Measurements from ENCODE around the gene CLEC16A.

Gene CLEC16A

DNA sequence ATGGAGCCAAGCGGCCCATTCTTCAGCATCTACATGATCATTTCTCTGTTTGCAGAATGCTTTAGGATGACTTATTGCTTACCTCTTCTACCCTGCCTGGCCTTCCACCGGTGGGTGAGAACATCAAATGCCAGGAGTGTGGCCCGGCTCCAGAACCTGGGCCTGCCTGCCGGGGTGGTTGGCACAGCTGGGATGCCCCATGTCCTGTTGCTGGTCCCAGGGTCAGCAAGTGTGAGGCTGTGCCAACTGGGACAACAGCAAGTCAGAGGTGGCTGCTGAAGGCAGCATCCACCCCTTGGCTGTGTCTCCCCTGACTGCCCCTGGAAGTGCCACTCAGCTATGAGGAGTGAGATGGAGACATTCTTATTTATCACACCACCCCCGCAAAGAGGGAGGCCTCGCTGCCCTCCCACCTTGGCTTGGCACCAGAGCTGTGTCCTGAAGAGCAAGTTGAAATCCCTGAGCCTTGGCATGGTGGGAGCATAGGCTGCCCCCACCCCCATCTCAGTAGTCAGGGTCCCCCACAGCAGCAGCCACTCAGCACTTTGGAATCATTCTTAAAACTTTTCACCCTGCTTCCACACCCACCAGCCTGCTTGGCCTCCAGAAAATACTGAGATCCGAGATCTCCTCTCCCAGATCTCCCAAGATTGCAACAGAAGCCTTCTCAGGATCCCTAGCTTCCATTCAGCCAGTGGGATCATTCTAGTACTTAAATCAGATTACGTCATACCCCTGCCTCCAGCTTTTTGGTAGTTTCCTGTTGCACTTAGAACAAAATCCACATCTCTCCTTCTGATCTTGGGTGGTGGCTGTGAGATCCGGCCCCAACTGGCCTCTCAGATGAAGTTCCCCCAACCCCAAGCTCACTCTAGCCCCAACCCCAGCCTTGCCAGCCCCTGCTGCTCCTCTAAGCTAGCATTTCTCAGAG is 184.1 kb downstream of the CLEC16A start:
- DNase-seq: no peak

DNA sequence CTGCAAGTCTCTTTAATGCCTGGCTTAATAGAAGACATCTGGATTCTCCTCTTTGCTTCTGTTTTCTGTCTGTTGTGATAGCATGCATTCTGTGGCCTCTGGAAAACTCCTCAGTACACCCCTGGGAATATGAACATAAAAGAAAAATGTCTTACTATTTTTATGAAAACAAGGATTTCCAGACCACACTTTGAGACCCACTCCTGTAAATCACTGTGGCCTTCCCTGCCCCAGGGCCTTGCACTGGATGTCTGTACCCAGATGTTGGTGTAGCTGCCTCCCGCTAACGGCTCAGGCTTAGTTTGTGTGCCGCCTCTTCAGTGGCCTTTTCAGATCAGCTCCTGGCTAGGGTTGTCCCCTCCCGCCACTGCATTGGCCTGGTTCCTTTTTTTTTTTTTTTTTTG is 185.0 kb downstream of the CLEC16A start:
- no peak for DNase-seq

DNA sequence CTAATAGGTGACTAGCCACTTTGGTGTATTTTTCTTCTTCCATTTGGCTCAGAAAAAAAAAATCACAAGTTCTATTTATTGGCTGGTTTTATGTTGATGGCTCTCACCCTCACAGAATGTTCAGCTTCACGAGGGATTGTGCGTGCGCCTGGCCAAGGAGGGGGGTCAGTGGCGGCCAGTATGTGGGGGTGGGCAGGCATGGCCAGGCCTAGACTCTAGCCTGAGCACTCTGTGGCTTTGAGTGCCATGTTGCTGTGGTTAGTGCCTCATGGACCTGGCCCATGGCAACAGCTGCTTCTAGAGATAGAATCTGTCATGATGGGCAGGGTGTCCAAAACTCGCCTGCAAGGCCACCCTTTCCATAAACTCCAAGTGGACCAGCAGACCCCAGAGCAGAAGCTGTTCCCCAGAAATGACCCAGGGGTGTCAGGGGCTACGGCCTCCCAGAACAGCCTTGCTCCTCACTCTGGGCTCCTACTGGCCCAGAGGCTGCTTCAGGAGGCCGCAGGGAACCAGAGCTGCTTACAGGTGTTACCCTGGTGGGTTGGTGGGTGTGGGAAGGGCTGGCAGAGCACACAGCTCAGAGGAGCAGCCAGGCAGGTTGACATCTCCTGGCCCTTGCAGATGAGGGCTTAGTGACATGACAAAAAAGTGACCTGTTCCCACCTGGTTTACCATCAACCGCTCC is 186.8 kb downstream of the CLEC16A start:
- DNase-seq: no peak

DNA sequence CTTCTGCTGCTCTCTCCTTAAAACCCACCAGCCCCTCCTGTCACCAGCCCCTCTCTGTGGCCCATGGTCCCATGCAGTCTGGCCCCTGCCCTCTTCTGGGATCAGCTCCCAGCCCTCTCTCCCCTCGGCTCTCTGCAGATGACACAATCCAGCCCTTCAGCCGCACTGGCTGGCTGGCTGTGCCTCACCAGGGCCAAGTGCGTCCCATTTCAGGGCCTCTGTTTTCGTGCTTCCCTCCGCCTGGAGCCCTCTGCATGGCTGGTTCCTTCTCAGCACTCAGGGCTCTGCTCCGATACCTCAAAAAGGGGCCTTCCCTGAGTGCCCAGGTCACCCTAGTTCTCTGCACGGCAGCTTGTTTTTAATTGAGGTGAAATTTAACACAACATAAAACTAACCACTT is 187.3 kb downstream of the CLEC16A start:
- DNase-seq: no peak

DNA sequence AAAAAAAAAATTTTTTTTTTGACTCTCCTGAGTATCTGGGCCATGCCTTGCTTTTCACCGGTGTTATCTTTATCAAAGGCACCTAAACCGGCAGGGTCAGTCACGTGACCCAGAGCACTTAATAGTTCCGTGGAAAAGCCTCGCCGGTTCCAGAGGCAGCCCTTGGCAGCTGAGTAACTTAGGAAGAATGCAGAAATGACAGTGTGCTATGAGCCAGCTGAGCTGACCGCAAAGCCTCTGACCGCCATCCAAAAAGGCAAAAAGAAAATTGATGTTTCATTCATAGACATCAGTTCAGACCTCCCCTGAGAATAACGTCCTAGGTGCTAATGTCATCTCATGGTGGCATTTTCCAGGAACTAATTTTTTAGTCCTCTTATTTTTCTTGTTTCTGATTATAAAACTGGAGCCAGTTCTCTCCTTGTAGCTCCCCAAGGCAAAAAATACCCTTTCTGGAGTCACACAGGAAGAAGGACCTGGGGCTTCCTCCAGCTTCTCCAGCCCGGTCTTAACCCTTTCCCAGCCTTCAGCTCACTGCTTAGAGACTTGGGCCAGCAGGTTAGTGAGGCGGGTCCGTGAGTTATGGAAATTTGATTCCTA is 189.1 kb downstream of the CLEC16A start:
- no peak for DNase-seq

DNA sequence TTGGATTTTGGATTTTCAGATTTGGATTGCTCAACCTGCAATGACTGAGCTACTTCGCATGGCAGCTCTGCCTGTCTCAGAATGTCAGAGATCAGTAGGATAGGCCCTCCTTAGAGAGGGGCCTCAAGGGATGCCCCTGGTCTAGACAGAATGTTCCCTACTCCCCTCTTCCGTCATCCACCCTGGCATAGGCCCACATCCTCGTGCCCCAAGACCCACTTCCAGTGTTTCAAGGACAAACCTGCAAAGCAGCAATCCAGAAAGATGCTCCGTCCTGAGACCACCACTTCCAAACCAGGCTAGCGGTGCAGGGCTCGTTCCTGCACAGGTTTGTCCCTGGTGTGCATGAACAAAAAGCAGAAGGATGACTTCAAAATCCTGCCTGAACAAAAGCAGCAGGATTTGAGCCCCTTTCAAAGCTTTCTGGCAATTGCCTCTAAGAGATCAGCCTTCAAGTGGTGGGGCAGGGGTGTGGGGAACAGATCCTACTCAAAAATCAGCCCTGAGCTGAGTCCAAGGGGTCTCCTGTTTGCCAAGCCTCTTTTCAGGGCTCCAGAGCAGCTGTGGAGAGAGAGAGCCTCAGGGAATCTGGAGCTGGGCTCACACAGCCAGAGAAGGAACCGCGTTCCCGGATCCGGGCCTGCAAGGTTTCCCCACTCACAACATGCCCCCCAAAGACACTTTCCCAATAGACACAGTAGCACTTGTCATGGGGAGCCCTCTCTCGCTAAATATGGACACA is 190.5 kb downstream of the CLEC16A start:
- DNase-seq: no peak

DNA sequence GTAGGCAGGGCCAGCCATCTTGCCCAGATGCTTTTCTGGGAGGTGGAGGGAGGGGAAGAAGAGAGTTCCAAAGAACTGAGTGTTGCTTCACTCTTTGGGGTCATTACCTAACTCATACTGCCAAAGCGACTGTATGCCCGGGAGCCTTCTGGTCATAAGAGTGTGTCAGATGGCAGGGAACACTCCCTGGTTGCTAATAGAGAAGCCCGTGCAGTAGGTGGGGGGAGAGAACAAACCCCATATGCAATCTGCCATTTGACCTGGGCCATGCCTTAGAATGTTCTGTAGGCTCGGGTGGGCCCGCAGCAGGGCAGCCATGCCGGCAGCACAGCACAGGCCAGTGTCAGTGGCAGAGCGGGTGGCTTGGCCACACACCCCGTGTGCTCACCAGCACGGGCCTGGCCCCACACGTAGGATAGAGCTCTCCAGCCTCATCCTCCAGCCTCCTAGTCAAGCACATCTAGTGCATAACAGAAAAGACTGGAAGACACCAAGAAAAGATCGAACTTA is 191.2 kb downstream of the CLEC16A start:
- DNase-seq: no peak

DNA sequence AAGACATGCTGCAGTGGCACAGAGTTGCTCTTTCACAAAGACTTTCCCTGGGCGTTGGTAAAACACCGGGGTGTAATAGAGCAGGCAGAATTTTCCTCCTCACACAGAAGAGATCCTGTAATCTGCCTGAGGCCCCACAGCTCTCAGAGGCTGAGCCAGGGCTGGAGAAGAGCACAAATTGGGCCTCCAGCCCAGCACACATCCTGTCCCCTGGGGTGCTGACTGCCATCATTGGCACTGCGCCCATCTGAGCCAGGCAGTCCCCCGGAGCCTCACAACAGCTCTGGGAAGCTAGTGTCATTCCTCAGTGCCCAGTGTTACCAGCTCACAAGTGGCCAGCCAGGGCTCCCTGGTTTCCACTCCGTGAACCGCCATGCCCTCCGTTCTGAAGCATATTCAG is 192.2 kb downstream of the CLEC16A start:
- DNase-seq: no peak

DNA sequence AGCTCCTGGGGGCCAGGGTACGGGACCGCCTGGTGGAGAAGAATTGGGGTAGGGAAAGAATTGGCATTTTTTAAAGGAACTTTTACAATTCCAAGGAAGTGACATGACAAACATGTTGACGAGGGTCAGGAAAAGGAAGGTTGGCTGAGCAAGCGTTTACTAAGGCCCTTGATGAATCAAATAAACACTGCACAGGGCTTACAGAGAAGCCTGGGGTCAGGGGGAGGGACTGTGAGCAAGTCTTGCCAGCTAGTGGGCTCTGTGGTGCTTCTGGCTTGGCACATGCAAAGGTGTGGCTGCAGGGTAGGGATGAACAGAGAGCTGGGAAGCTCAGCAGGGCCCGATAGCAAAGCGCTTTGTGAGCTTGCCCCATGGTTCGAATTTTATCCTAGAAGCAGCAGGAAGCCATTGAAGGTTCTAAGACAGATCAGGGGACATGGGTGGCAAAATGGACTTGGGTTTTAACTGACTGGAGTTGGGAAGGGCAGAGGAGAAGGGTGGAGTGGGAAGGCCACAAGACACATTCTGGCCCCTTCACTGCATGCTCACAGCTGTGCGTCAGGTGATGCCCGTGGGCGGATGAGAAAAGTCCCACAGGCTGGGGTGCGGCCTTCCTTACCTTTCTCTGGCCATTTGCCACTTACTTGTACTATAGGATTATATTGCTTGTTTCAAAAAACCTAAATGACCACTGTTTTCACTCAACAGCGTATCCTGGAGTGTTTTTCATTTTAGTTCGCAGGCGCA is 193.8 kb downstream of the CLEC16A start:
- DNase-seq: no peak

DNA sequence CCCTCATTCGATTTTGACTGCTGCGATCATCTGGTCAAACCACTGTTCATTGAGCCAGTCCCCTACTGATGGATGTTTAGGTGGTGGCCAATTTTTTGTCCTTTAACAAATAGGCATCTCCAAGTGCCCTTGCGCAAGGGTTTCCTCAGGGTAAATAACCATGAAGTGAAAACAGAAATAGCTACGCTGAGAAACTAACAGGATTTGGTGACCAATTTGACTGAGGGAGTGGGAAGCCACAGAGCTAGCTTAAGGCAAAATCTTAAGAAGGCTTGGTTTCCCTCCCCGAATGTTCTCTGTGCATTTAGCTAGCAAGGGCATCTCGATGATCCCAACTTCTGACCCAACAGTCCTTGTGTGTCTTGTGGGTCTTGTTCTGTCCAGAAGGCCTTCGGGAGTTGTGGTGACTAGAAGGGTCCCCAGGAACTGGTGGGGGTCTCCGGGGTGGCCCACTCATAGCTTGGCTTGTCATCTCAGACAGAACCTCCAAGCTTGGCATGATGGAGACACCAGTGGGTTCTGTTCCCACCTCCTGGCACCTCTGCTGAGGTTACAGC is 194.5 kb downstream of the CLEC16A start:
- no peak for DNase-seq

DNA sequence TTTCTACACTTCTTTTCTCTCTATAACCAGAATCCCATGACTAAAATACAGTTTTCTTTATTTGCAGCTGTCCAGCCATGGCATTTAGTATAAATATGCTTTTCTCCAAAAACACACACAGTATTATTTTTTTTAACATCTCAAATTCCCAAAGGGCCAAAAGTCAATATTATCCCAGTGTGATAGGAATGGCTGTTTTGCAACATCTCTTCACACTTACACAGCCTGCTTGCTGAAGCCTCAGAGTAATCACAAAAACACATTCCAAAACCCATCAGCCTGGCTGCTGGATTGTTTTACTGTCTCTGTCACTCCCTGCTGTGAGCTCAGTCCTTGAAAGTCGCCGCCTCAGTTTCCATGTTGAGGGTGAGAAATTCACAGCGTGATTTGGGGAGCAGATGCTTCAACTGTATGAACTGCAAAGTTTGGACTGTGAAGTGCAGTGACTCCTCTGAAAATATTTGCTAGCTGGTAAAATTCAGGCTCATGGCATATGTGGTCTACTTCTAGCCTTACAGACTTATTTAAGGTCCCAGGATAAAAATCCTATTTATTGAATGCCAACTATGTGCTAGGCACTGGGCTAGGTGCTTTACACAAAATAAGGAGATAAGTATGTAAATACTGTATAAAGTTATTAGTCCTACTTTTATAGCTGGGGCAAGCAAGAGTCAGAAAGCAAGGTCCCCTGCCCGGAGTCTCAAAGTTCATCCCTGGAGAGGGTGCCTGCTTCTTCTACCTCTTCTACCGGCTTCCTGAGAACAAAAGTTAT is 195.1 kb downstream of the CLEC16A start:
- no peak for DNase-seq

DNA sequence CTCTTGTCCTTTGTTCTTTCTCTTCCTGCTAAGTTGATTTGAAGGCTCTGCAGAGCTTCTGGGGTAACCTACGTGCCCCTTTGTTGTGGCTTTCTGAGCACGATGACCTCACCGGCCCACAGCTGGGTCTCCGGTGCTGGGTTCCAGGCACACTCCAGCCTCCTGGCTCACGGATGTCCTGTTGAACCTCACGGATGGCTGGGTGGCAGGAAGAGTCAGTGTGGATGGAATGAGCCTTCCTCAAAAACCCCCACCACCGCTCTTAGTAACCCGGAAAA is 195.7 kb downstream of the CLEC16A start:
- DNase-seq: no peak

DNA sequence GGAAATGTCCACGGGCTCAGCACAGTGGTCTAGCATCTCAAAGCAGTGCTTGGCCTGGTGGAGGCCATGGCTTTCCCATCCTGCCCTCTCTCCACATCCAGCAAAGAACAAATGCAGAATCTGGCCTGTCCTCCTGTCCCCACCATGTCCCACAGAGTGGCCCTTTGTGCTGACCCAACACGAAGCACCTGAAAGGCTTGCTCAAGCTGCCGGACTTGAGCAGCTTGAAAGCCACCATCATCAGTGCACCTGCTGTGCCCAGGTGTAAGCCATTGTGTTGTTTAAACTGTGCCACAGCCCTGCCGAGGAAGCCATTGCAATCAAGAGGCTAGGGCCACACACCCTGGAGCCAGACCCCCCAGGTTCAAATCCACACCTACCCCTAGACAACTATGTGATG is 196.1 kb downstream of the CLEC16A start:
- no peak for DNase-seq

DNA sequence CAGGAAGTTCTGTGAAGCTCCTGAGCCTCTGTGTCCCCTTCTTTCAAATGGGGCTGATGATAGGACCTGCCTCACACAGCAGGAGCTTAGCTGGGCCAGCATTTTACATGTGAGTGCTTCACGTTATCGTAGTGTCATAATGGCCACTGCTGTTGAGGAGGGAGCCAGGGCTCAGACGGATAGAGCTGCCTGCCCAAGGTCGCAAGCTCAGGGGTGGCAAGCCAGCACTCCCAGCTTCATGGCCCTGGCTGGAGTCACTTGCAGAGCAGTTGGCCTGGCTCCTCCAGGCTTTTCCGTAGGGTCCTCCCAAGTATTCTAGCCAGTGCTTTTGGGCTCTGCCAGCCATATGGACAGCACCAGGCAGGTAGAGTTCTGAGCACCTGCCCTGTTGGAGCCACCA is 196.5 kb downstream of the CLEC16A start:
- DNase-seq: no peak

DNA sequence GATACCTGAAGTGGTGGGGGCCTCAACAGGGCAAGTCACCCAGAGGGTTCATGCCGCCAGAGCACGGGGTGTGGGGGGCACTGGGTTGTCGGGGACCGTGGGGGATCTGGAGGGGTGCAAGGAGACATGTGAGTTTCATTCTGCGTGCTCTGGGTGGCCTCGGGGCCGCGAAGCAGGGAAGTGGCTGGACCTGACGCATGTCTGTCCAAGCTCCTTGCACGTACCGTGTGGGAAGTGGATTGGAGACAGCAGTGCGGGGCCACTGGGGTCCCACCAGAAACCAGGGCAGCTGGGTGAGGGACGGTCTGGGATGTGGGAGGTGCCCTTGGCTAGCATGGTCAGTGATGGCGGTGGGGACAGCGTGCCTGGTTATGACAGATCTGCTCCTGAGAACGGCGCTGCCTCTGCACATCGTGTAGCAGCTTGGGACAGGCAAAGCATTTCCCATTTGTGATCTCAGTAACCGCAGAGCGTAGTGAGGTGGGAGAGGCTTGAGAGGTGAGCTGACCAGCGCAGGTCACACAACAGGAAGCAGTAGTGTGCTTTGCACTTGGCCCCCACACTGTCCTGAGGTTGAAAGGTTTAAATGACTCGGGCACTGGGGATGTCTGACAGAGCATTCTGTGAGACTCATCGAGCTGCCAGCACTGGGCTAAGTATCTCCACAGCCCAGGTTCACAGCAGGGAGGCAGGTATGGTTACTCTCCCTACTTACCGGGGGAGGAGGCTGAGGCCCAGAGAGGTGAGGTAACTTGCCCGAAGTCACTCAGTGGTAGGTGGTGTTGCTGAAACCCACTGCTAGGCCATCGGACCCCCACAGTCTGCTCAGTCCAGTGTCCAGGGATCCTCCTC is 197.3 kb downstream of the CLEC16A start:
- no peak for DNase-seq

DNA sequence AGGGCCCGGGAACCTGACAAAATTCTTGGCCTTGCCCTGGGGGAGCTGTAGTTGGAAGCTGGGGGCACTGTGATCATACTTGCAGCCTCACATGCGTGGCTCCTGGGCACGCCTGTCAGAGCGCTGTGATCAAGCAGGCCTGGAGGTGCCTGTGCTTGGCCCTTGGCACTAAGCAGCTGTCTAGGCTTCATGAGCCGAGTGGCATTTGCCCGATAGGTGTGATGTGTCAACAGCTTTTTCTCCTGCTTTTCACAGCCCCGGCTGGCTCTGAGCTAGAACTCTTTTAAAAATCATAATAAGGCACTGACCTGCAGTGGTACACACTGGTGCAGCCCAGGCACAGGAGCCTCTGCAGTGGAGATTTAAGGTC is 197.9 kb downstream of the CLEC16A start:
- DNase-seq: no peak

DNA sequence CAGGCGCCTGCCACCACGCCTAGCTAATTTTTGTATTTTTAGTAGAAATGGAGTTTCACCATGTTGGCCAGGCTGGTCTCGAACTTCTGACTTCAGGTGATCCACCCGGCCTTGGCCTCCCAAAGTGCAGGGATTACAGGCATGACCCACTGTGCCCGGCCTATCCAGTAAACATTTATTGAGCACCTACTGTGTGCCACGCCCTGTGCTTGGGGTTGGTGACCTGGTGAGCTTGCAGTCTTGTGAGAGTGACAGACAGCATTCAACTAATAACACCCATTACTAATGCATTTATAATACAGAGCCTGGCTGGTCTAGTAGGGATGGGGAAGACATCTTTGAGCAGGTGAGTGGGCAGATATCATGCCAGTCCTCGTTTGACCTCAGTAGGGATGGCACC is 198.6 kb downstream of the CLEC16A start:
- no peak for DNase-seq

DNA sequence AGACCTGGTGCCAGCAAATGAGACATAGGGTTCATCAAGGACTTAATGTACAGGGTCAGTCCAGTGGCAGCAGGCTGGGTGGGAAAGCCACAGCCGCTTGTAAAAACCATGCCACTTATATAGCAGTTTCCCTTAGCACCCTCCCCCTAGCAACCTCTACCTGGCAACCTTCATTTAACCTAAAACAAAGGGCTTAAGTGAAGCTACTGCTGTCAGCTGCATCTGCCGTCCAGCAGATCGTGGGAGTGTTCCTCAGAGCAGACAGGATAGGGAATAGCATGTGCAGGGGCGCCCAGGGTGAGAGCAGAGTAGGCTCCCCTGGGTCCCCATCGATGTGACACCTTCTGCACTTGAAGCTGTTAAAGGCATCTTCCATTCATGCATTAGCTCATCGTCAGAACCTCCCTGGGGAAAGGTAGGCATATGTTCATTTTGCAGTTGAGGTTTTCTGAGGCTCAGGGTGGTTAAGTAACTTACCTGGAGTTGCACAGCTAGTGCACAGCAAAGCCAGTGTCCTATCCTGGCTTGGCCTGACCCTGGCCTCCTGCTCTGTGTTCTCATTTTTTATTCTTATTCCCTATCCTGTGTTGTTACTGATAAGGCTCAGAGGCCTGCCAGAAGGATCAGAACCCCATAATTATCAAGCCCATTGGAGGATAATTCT is 199.1 kb downstream of the CLEC16A start:
- DNase-seq: no peak

DNA sequence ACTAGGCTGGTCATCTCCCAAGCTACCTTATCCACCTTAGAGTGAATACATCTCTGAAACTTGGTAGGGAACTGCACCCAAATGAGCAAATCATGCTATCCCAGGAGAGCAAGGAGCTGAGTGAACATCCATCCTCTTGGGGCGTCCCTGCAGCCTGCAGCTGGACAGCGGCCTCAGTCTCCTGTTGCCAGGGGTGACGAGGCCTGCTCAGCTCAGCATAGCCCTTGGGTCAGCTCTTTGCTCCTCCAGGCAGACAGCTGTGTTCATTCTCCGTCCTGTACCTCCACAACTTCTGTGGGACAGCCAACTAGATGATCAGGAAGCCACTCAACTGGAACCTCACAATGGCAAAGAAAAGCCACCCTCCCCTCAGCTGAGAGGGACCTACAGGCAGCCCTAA is 199.8 kb downstream of the CLEC16A start:
- no peak for DNase-seq
